ENCODE results near the gene RGL4. TPM values are rescaled to one million over a fixed set of nuclear protein-coding genes. Genes with fewer than 3 reads are reported as not detected.

Gene RGL4
- polyA plus RNA-seq, 3 donors: 2.3 to 2.4 (median 2.3) TPM

DNA sequence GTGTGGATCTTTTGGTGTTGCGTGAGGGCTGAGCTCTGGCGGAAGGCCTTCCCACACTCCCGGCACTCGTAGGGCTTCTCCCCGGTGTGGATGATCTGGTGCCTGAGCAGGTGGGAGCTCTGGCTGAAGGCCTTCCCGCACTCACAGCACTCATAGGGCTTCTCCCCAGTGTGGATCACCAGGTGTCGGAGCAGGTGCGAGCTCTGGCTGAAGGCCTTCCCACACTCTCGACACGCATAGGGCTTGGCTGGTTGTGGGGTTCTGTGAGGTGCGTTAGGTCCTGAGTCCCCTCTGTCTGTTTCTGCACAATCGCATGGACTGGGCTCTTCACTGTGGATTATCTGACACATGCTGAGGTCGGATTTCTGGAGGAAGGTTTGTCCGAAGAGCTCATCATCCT is 53.7 kb downstream of the RGL4 start:
- Histone ChIP-seq H3K4me3 (replicated peaks in 1 of 3; ENCODE audit: low read depth in 2 of 3, low read length in 3 of 3) (no peak overlapping the region), H3K4me2 (replicated peaks; ENCODE audit: extremely low read depth, low read length, poor library complexity, severe bottlenecking) (no peak overlapping the region), H3K9ac (ENCODE audit: insufficient read depth, low read length, poor library complexity, severe bottlenecking) (no peak overlapping the region), H2AFZ (ENCODE audit: insufficient read depth, low read depth, low read length, poor library complexity, severe bottlenecking) (no peak overlapping the region), H3K27ac (ENCODE audit: low read depth in 1 of 2, low read length in 2 of 2) (no peak overlapping the region), H4K20me1 (ENCODE audit: insufficient read depth, low read length) (no peaks in the 10 kb centered on the region), H3K9me3 (replicated peaks in 1 of 2; ENCODE audit: control insufficient read depth in 1 of 2, insufficient read depth in 1 of 2, low read length in 2 of 2) (no peaks in the 10 kb centered on the region), H3K79me2 (ENCODE audit: insufficient read depth, low read length) (peaks cover 1% of the 10 kb centered on the region), H3K36me3 (replicated peaks in 1 of 2; ENCODE audit: control insufficient read depth in 1 of 2, insufficient read depth in 2 of 2, low read length in 2 of 2) (peaks cover 22 to 31% of the 10 kb centered on the region in 2 donors), H3K27me3 (ENCODE audit: control insufficient read depth in 2 of 2, insufficient read depth in 2 of 2, low read length in 2 of 2) (no peaks in the 10 kb centered on the region), H3K4me1 (ENCODE audit: control insufficient read depth in 1 of 2, insufficient read depth in 2 of 2, low read length in 2 of 2) (peaks cover under 1% of the 10 kb centered on the region in 2 donors)
- Mint-ChIP-seq H3K27me3 (ENCODE audit: low read depth in 3 of 3) (peaks cover 0 to under 1% (median 0%) of the 10 kb centered on the region in 3 donors), H3K4me1 (peaks cover 9% of the 10 kb centered on the region), H3K27ac (peak overlapping the region in 1 of 7 donors; percentile 17), H3K9me3 (peaks cover 0 to 1% (median 0%) of the 10 kb centered on the region in 7 donors), H3K36me3 (peaks cover 27 to 28% of the 10 kb centered on the region in 2 donors), H3K4me3 (no peak overlapping the region)
- TF ChIP-seq, protein P1, sequence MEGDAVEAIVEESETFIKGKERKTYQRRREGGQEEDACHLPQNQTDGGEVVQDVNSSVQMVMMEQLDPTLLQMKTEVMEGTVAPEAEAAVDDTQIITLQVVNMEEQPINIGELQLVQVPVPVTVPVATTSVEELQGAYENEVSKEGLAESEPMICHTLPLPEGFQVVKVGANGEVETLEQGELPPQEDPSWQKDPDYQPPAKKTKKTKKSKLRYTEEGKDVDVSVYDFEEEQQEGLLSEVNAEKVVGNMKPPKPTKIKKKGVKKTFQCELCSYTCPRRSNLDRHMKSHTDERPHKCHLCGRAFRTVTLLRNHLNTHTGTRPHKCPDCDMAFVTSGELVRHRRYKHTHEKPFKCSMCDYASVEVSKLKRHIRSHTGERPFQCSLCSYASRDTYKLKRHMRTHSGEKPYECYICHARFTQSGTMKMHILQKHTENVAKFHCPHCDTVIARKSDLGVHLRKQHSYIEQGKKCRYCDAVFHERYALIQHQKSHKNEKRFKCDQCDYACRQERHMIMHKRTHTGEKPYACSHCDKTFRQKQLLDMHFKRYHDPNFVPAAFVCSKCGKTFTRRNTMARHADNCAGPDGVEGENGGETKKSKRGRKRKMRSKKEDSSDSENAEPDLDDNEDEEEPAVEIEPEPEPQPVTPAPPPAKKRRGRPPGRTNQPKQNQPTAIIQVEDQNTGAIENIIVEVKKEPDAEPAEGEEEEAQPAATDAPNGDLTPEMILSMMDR (IDR thresholded peaks at IDR 0.05): no peak
- no peak for DNase-seq
- 99% methylated on average over 14 of the region's 14 CpGs for WGBS (ENCODE audit: insufficient coverage)
- intact Hi-C loops (cut with micrococcal nuclease): no loop called here

DNA sequence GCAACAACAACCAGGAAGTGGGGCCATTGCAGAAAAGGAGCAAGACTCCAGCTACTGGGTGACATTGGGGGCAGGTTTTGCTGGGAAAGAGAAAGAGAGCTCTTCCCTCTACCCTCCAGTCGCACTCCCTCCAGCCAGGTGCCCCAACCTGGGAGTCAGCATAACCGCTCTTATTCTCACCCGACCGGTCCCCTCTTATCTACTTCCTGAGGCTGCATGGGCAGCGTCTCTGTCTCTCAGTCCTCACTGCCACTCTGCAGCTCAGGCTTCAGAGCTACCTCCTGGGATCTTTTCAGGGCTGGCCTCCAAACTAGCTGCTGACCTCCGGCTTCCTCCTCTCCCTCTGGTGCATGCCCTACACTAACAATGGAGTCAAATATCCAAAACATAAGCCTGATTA is 55.0 kb downstream of the RGL4 start:
- no peak overlapping the region for H3K4me2 ChIP-seq (replicated peaks; ENCODE audit: extremely low read depth, low read length, poor library complexity, severe bottlenecking)
- Mint-ChIP-seq H3K27me3 (ENCODE audit: low read depth in 3 of 3) (no peaks in the 10 kb centered on the region), H3K36me3 (peaks cover 27 to 28% of the 10 kb centered on the region in 2 donors), H3K27ac (peak overlapping the region in 3 of 7 donors; percentile 1 to 5 (median 3)), H3K9me3 (peaks cover 0 to 1% (median 0%) of the 10 kb centered on the region in 7 donors), H3K4me3 (peak overlapping the region in 1 of 2 donors; percentile 61), H3K4me1 (peaks cover 21% of the 10 kb centered on the region)
- H3K4me1 ChIP-seq (ENCODE audit: control insufficient read depth in 1 of 2, insufficient read depth in 2 of 2, low read length in 2 of 2): peaks cover 12 to 13% of the 10 kb centered on the region in 2 donors
- 77% methylated on average over 4 of the region's 6 CpGs for WGBS (ENCODE audit: insufficient coverage)
- TF ChIP-seq, protein P1 (IDR thresholded peaks at IDR 0.05): no peak
- intact Hi-C loops (cut with micrococcal nuclease): no loop called here
- peaks cover 6% of the 10 kb centered on the region for H3K79me2 ChIP-seq (ENCODE audit: insufficient read depth, low read length)
- no peaks in the 10 kb centered on the region for H4K20me1 ChIP-seq (ENCODE audit: insufficient read depth, low read length)
- H3K36me3 ChIP-seq (replicated peaks in 1 of 2; ENCODE audit: control insufficient read depth in 1 of 2, insufficient read depth in 2 of 2, low read length in 2 of 2): peaks cover 22 to 31% of the 10 kb centered on the region in 2 donors
- no peak overlapping the region for H3K27ac ChIP-seq (ENCODE audit: low read depth in 1 of 2, low read length in 2 of 2)
- H3K27me3 ChIP-seq (ENCODE audit: control insufficient read depth in 2 of 2, insufficient read depth in 2 of 2, low read length in 2 of 2): no peaks in the 10 kb centered on the region
- H3K9me3 ChIP-seq (replicated peaks in 1 of 2; ENCODE audit: control insufficient read depth in 1 of 2, insufficient read depth in 1 of 2, low read length in 2 of 2): no peaks in the 10 kb centered on the region
- H2AFZ ChIP-seq (ENCODE audit: insufficient read depth, low read depth, low read length, poor library complexity, severe bottlenecking): peak overlapping the region; percentile 54
- no peak overlapping the region for H3K9ac ChIP-seq (ENCODE audit: insufficient read depth, low read length, poor library complexity, severe bottlenecking)
- no peak for DNase-seq
- H3K4me3 ChIP-seq (replicated peaks in 1 of 3; ENCODE audit: low read depth in 2 of 3, low read length in 3 of 3): no peak overlapping the region

Other genes starting within 250 kb of the RGL4 start
- gene IGLL1, start 110.7 kb upstream of the RGL4 start, polyA plus RNA-seq: not detected
- gene DRICH1, start 58.7 kb upstream of the RGL4 start, polyA plus RNA-seq: 1 to 10 TPM in 1 of 3 donors, not detected in 2; 1.7 TPM
- under 1 TPM; 0.04 to 0.85 (median 0.09) TPM for gene ZNF70, start 60.1 kb downstream of the RGL4 start, polyA plus RNA-seq
- 1 to 10 TPM in 2 of 3 donors, under 1 TPM in 1; 0.88 to 1.0 (median 1.0) TPM for gene VPREB3, start 63.4 kb downstream of the RGL4 start, polyA plus RNA-seq
- under 1 TPM in 1 of 3 donors, not detected in 2; 0.29 TPM for gene C22orf15, start 72.0 kb downstream of the RGL4 start, polyA plus RNA-seq
- 10 to 100 TPM; 15.3 to 46.7 (median 26.8) TPM for gene CHCHD10, start 77.0 kb downstream of the RGL4 start, polyA plus RNA-seq
- not detected for gene MMP11, start 81.8 kb downstream of the RGL4 start, polyA plus RNA-seq
- 10 to 100 TPM; 30.3 to 71.8 (median 31.5) TPM for gene SMARCB1, start 96.0 kb downstream of the RGL4 start, polyA plus RNA-seq
- under 1 TPM; 0.23 to 0.64 (median 0.28) TPM for gene DERL3, start 148.0 kb downstream of the RGL4 start, polyA plus RNA-seq
- 1 to 10 TPM; 1.3 to 3.3 (median 2.5) TPM for gene SLC2A11, start 166.9 kb downstream of the RGL4 start, polyA plus RNA-seq
- gene MIF, start 203.4 kb downstream of the RGL4 start, polyA plus RNA-seq: 100 to 1,000 TPM in 2 of 3 donors, 10 to 100 TPM in 1; 66.4 to 390 (median 338) TPM

Measured in CD14-positive monocyte (primary cell).